Activated CD4-positive, alpha-beta T cell treated with anti-CD3 and anti-CD28 coated beads, Interleukin-2, amount 10 ng/mL, durations not matched to agents 7 days and 5 days (primary cell): ENCODE data around the gene ELP4. TPM values are rescaled to one million over a fixed set of nuclear protein-coding genes. Genes with fewer than 3 reads are reported as not detected.

ENCODE experiments used
- CTCF ChIA-PET: fragments of 350-600 bp; sonication (Branson Sonifier 250); formaldehyde crosslinking; loops from one replicate; lab custom pipeline; 2021; ENCODE audit warnings: antibody characterized with exemption; lab: Charles Lee
- POLR2A ChIA-PET: fragments of 350-600 bp; sonication (Branson Sonifier 250); formaldehyde crosslinking; loops from one replicate; lab custom pipeline; 2021; ENCODE audit warnings: antibody characterized with exemption; lab: Charles Lee
- DNase-seq: peaks from one replicate; pipeline ENCODE4 v3.0.0-alpha.2; 2020
- H3K27ac Mint-ChIP-seq: one replicate; pipeline ENCODE4 v1.8.0; 2021; ENCODE audit warnings: mild to moderate bottlenecking, moderate library complexity, mixed read lengths
- H3K27me3 Mint-ChIP-seq: one replicate; pipeline ENCODE4 v1.8.0; 2021; ENCODE audit warnings: mixed read lengths
- H3K36me3 Mint-ChIP-seq: one replicate; pipeline ENCODE4 v1.8.0; 2021; ENCODE audit warnings: low read depth, mixed read lengths
- H3K4me1 Mint-ChIP-seq: one replicate; pipeline ENCODE4 v1.8.0; 2021; ENCODE audit warnings: mixed read lengths
- H3K4me3 Mint-ChIP-seq: one replicate; pipeline ENCODE4 v1.8.0; 2021; ENCODE audit warnings: mild to moderate bottlenecking, moderate library complexity, mixed read lengths
- H3K9me3 Mint-ChIP-seq: one replicate; pipeline ENCODE4 v1.8.0; 2021; ENCODE audit warnings: mixed read lengths
- total RNA-seq, 2 experiments: library from RNA; stranded (reverse); gene quantifications; one replicate each; pipeline ENCODE4 v1.2.3, GENCODE V29; 2021

The ELP4 gene
- total RNA-seq, 2 experiments from 2014 or later = 22.9 to 26.7 TPM

- Mint-ChIP-seq H3K9me3 (no peaks in the 10 kb centered on the region), H3K4me1 (peaks cover 8% of the 10 kb centered on the region), H3K27ac (no peak overlapping the region), H3K27me3 (peaks cover 81% of the 10 kb centered on the region), H3K4me3 (no peak overlapping the region), H3K36me3 (peaks cover 3% of the 10 kb centered on the region)
- CTCF ChIA-PET = interaction anchor here (0.6 to 2.8 kb wide), 2 partner anchors 9 to 11 kb away, joined by 3 to 6 read pairs; no protein-coding TSS in a partner anchor
- POLR2A ChIA-PET = no interaction called here
- DNase-seq = no peak
Observed at GRCh38 chr11:31818874-31819331, 309.3 kb downstream of the ELP4 start.

DNA sequence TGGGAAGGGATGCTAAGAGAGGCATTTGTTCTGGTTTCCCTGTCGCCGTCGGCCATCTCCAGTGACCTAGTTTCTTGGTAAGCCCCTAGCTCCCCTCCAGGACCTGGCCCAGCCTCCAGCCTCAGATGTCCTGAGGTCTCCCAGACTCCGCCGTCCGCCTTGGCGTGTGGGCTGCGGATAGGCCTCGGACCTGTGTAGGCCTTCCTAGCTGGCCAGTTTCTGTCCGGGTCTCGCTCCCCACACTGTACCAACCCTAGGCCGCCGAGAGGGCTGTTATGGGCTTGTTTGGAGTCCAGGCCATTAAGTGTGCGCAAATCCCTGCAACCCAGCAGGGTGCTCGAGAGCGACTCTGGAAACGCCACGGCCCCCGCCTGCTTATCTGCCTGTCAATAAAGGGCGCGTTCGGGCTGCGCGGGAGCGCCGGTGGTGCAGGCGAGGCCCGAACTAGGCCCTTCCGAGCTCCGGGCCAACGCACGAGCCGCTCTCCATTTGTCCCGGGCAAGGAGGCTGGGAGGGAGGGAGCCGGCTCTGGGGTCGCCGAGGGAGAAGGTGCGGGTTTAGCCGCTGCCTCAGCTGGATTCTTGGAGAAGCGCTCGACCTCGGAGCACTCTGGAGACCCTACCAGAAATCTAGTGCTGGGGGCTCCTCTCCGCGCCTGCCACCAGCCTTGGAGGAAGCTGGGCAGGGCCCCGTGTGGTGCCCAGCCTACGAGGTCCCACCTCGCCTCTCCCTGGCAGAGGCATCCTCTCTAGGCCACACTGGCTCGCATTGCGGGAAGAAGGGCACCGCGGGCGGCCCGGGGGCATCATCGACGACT lies 310.3 kb downstream of the ELP4 start:
- no peak for DNase-seq
- ChIA-PET POLR2A (no interaction called here), CTCF (interaction anchor here (0.6 to 2.8 kb wide), 2 partner anchors 10 to 606 kb away, joined by 3 to 6 read pairs; no protein-coding TSS in a partner anchor)
- peaks cover 3% of the 10 kb centered on the region for H3K36me3 Mint-ChIP-seq
- H3K4me1 Mint-ChIP-seq = peaks cover 8% of the 10 kb centered on the region
- no peak overlapping the region for H3K4me3 Mint-ChIP-seq
- peak overlapping the region; percentile 5 for H3K27ac Mint-ChIP-seq
- no peaks in the 10 kb centered on the region for H3K9me3 Mint-ChIP-seq
- H3K27me3 Mint-ChIP-seq = peaks cover 83% of the 10 kb centered on the region

- Mint-ChIP-seq H3K27me3 (peaks cover 83% of the 10 kb centered on the region), H3K4me3 (no peak overlapping the region), H3K36me3 (peaks cover 6% of the 10 kb centered on the region), H3K27ac (peak overlapping the region; percentile 5), H3K4me1 (peaks cover 5% of the 10 kb centered on the region), H3K9me3 (no peaks in the 10 kb centered on the region)
- POLR2A ChIA-PET = no interaction called here
- no peak for DNase-seq
- CTCF ChIA-PET = no interaction called here
Observed at GRCh38 chr11:31820438-31820818, 310.9 kb downstream of the ELP4 start.

GRCh38 chr11:31821235-31821764 lies 311.7 kb downstream of the ELP4 start:
- Mint-ChIP-seq H3K27ac (no peak overlapping the region), H3K4me1 (peaks cover 3% of the 10 kb centered on the region), H3K4me3 (no peak overlapping the region), H3K27me3 (peaks cover 83% of the 10 kb centered on the region), H3K9me3 (no peaks in the 10 kb centered on the region), H3K36me3 (peaks cover 7% of the 10 kb centered on the region)
- ChIA-PET POLR2A (no interaction called here), CTCF (no interaction called here)
- DNase-seq = no peak

- DNase-seq = no peak
- ChIA-PET POLR2A (no interaction called here), CTCF (no interaction called here)
- peaks cover 85% of the 10 kb centered on the region for H3K27me3 Mint-ChIP-seq
- H3K4me3 Mint-ChIP-seq = no peak overlapping the region
- H3K36me3 Mint-ChIP-seq = peaks cover 7% of the 10 kb centered on the region
- H3K27ac Mint-ChIP-seq = no peak overlapping the region
- H3K4me1 Mint-ChIP-seq = peaks cover 4% of the 10 kb centered on the region
- H3K9me3 Mint-ChIP-seq = no peaks in the 10 kb centered on the region
Observed at GRCh38 chr11:31821766-31822165, 312.2 kb downstream of the ELP4 start.

- Mint-ChIP-seq H3K9me3 (no peaks in the 10 kb centered on the region), H3K4me3 (no peak overlapping the region), H3K27ac (no peak overlapping the region), H3K4me1 (peaks cover 4% of the 10 kb centered on the region), H3K27me3 (peaks cover 84% of the 10 kb centered on the region), H3K36me3 (peaks cover 7% of the 10 kb centered on the region)
- ChIA-PET CTCF (interaction anchor here (1.5 to 1.8 kb wide), 2 partner anchors 9 to 24 kb away, joined by 4 to 6 read pairs; no protein-coding TSS in a partner anchor), POLR2A (no interaction called here)
- DNase-seq = no peak
Observed at GRCh38 chr11:31822175-31822926, 312.8 kb downstream of the ELP4 start.

DNA sequence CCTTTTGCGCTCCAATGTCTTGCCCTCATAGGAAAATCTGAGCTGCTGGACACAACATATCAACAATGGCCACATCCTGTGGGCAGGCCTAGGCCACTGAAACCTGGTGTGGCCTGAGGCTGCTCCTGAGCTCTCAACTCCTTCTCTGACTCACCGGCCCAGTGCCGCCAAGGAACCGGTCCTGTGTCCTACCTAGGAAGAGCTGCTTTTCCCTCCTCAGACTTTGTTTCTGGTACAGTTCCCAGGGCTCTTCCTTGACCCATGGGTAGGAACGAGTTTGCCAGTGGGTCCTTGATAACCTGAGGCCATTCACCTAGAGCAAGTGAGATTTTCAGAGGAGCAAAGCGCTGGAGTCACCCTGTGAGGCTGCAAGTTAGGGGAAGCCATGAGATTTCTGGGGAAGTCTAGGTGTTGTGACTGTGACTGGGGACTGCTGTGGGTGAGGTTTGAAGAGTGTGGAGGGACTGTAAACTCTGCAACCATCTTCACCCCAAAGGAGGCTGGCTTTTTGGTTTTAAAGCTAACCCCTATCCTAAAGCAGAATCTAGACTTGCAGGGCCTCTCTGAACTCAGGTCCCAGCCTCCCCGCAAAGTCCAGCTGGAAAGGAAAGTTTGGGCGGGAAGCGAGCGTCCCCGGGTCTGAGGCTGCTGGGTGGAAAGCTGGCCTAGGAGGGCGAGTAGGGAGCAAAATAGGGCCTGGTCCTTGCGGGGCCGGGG lies 313.5 kb downstream of the ELP4 start:
- CTCF ChIA-PET = interaction anchor here (1.1 to 1.8 kb wide), 3 partner anchors 10 to 25 kb away, joined by 3 to 6 read pairs (median 4); no protein-coding TSS in a partner anchor
- DNase-seq = no peak
- H3K9me3 Mint-ChIP-seq = no peaks in the 10 kb centered on the region
- H3K27ac Mint-ChIP-seq = no peak overlapping the region
- no peak overlapping the region for H3K4me3 Mint-ChIP-seq
- peaks cover 88% of the 10 kb centered on the region for H3K27me3 Mint-ChIP-seq
- peaks cover 7% of the 10 kb centered on the region for H3K36me3 Mint-ChIP-seq
- peaks cover 10% of the 10 kb centered on the region for H3K4me1 Mint-ChIP-seq
- POLR2A ChIA-PET = no interaction called here

- H3K4me1 Mint-ChIP-seq = peaks cover 10% of the 10 kb centered on the region
- H3K4me3 Mint-ChIP-seq = no peak overlapping the region
- H3K27ac Mint-ChIP-seq = no peak overlapping the region
- CTCF ChIA-PET = interaction anchor here (1.1 to 1.8 kb wide), 3 partner anchors 11 to 25 kb away, joined by 3 to 6 read pairs (median 4); no protein-coding TSS in a partner anchor
- H3K9me3 Mint-ChIP-seq = no peaks in the 10 kb centered on the region
- no peak for DNase-seq
- POLR2A ChIA-PET = no interaction called here
- peaks cover 85% of the 10 kb centered on the region for H3K27me3 Mint-ChIP-seq
- peaks cover 7% of the 10 kb centered on the region for H3K36me3 Mint-ChIP-seq
Observed at GRCh38 chr11:31823644-31824331, 314.2 kb downstream of the ELP4 start.

DNA sequence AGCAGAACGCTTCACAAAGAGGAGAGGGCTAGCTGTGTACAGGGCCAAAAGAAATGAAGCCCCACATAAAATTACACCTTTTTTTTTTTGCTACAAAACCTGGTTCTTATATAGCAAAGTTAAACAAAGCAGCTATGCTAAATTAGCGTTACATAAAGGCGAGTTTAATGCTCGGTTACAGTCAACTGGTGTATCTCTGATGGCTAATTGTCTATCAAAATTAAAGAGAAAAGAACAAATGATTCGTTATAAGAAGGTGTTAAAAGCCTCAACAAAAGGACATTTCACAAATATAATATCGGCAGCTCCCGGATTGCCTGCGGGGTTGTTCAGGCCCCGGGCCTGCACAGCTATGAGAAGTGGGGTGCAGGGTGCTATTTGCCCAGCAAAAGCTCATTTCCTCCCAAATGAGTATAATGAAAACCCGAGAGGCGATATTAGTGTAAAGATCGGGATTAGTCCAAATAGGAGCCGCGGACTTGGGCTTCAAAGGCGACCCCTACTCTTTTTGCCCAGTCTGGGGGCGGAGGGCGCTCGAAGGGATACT lies 314.8 kb downstream of the ELP4 start:
- Mint-ChIP-seq H3K36me3 (peaks cover 7% of the 10 kb centered on the region), H3K4me3 (peak overlapping the region; percentile 22), H3K4me1 (peaks cover 10% of the 10 kb centered on the region), H3K27me3 (peaks cover 84% of the 10 kb centered on the region), H3K9me3 (no peaks in the 10 kb centered on the region), H3K27ac (no peak overlapping the region)
- POLR2A ChIA-PET = no interaction called here
- CTCF ChIA-PET = interaction anchor here (1.5 to 1.8 kb wide), 2 partner anchors 11 to 26 kb away, joined by 4 to 6 read pairs; no protein-coding TSS in a partner anchor
- DNase-seq = no peak

DNA sequence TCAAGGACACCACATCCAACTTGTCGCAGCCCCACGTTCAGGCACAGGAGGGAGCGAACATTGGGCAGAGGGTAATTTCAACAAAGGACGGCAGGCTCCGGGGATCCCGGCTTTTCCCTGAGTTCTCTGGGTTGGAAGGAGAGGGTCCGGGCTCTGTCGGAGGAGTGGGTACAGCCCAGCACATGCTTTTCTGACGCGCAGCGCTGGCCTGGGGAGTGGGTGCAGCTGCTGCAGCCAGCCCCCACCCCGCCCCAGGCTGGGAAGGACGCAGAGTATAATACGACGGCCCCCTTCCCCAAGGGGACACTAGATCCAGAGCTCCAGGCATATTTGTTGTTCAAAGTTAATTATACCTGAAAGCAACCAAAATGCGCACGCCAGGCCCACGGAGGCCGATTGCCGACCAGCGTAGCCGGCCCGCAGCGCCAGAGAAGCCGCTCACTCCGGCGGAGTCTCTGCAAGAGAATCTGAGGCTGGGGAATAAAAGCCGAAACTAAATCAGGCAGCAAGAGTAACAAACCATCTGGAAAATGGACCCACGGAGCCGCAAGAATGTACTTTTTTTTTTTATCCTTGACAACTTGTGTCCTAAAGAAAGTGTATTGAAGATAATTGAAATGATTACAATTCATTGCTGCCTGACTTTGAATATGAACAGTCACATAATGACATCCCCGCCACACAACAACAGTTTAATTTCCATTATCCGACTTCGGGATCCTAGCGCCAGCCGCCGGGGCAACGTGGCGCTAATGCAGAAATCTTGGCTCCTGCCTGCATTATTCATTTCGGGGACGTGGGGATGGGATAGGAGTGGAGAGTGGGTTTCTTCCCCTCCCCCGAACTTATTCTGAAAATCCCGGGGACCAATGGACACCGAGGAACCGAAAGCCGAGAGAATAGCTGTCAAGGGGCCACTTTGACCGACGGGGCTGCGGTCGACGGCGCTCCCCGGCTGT lies 315.6 kb downstream of the ELP4 start:
- H3K27ac Mint-ChIP-seq = peak overlapping the region; percentile 25
- peak overlapping the region; percentile 22 for H3K4me3 Mint-ChIP-seq
- CTCF ChIA-PET = no interaction called here

More for the DNA sequence above, 315.6 kb downstream of the ELP4 start:
- Mint-ChIP-seq H3K36me3 (peaks cover 7% of the 10 kb centered on the region), H3K9me3 (no peaks in the 10 kb centered on the region), H3K4me1 (peaks cover 10% of the 10 kb centered on the region), H3K27me3 (peaks cover 85% of the 10 kb centered on the region)
- no peak for DNase-seq
- POLR2A ChIA-PET = no interaction called here
